ENCODE measurements around the gene CAPN5.

DNA sequence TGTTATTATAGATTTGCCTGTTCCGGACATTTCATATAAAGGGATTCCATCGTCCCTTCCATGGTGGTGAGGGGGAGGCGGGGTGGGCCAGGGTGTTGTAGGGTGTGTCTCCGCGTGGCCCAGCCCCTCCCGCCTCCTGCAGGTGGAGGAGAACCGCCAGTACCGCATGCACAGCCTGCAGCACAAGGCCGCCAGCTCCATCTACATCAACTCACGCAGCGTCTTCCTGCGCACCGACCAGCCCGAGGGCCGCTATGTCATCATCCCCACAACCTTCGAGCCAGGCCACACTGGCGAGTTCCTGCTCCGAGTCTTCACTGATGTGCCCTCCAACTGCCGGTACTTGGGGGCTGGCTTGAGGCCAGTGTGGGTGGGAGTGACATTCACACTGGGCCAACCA is 53.8 kb downstream of the CAPN5 start:
- TF ChIP-seq, protein P1, sequence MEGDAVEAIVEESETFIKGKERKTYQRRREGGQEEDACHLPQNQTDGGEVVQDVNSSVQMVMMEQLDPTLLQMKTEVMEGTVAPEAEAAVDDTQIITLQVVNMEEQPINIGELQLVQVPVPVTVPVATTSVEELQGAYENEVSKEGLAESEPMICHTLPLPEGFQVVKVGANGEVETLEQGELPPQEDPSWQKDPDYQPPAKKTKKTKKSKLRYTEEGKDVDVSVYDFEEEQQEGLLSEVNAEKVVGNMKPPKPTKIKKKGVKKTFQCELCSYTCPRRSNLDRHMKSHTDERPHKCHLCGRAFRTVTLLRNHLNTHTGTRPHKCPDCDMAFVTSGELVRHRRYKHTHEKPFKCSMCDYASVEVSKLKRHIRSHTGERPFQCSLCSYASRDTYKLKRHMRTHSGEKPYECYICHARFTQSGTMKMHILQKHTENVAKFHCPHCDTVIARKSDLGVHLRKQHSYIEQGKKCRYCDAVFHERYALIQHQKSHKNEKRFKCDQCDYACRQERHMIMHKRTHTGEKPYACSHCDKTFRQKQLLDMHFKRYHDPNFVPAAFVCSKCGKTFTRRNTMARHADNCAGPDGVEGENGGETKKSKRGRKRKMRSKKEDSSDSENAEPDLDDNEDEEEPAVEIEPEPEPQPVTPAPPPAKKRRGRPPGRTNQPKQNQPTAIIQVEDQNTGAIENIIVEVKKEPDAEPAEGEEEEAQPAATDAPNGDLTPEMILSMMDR (IDR thresholded peaks at IDR 0.05), result no peak
- TF ChIP-seq POLR2A (IDR thresholded peaks at IDR 0.05; ENCODE audit: low read length) (no peak), CBX8 (IDR thresholded peaks at IDR 0.05) (no peak), BHLHE40 (IDR thresholded peaks at IDR 0.05; ENCODE audit: low read depth, low read length) (no peak), CEBPB (IDR thresholded peaks at IDR 0.05) (no peak), JUNB (IDR thresholded peaks at IDR 0.05) (no peak), POLR2AphosphoS2 (conservative IDR thresholded peaks at IDR 0.05; ENCODE audit: low read length) (no peak), JUN (IDR thresholded peaks at IDR 0.05) (no peak), RARB (CRISPR knock-in tag; IDR thresholded peaks at IDR 0.05) (no peak), EP300 (IDR thresholded peaks at IDR 0.05) (no peak)
- TF ChIP-seq, protein P2, sequence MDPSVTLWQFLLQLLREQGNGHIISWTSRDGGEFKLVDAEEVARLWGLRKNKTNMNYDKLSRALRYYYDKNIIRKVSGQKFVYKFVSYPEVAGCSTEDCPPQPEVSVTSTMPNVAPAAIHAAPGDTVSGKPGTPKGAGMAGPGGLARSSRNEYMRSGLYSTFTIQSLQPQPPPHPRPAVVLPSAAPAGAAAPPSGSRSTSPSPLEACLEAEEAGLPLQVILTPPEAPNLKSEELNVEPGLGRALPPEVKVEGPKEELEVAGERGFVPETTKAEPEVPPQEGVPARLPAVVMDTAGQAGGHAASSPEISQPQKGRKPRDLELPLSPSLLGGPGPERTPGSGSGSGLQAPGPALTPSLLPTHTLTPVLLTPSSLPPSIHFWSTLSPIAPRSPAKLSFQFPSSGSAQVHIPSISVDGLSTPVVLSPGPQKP (IDR thresholded peaks at IDR 0.05; ENCODE audit: low read depth, low read length), result no peak
